ENCODE results near the gene LOX.

Gene LOX

GRCh38 chr5:122053181-122054109, 24.6 kb downstream of the LOX start:
- DNase-seq (ENCODE audit: low spot score) = no peak

GRCh38 chr5:122051569-122051968, 26.5 kb downstream of the LOX start:
- no peak for DNase-seq (ENCODE audit: low spot score)

GRCh38 chr5:122050959-122051358, 27.1 kb downstream of the LOX start:
- no peak for DNase-seq (ENCODE audit: low spot score)

- no peak for DNase-seq (ENCODE audit: low spot score)
Measured at GRCh38 chr5:122040636-122041302, 37.3 kb downstream of the LOX start.

GRCh38 chr5:122036326-122036725, 41.7 kb downstream of the LOX start:
- no peak for DNase-seq (ENCODE audit: low spot score)

GRCh38 chr5:122035913-122036312, 42.1 kb downstream of the LOX start:
- no peak for DNase-seq (ENCODE audit: low spot score)

- no peak for DNase-seq (ENCODE audit: low spot score)
Measured at GRCh38 chr5:122031836-122032235, 46.2 kb downstream of the LOX start.

GRCh38 chr5:122030251-122030650, 47.8 kb downstream of the LOX start:
- DNase-seq (ENCODE audit: low spot score) = no peak

- no peak for DNase-seq (ENCODE audit: low spot score)
Measured at GRCh38 chr5:122029818-122030217, 48.2 kb downstream of the LOX start.

GRCh38 chr5:122022966-122023365, 55.1 kb downstream of the LOX start:
- DNase-seq (ENCODE audit: low spot score) = no peak

- DNase-seq (ENCODE audit: low spot score) = no peak
Measured at GRCh38 chr5:122019919-122020590, 58.0 kb downstream of the LOX start.

GRCh38 chr5:122015471-122015870, 62.6 kb downstream of the LOX start:
- no peak for DNase-seq (ENCODE audit: low spot score)

GRCh38 chr5:122014236-122014935, 63.7 kb downstream of the LOX start:
- no peak for DNase-seq (ENCODE audit: low spot score)
